HCT116 (cell line): ENCODE data around the gene ZNF605. TPM values are rescaled to one million over a fixed set of nuclear protein-coding genes. Genes with fewer than 3 reads are reported as not detected.

ENCODE experiments used
- ATAC-seq: fragments of 200-7000 bp; cut with Tn5 transposase; 2 replicates; pipeline ENCODE4 v1.9.1; 2020; ENCODE audit warnings: mild to moderate bottlenecking, moderate library complexity
- BruUV-seq: library from RNA; stranded (reverse); fragments of 400-500 nt; replicated peaks from 2 replicates; lab custom pipeline; 2021; lab: Mats Ljungman, UMichigan
- CTCF ChIA-PET: fragments of 300-600 bp; sonication (Branson Sonifier 250); formaldehyde crosslinking; loops from one replicate; lab custom pipeline; 2021; ENCODE audit warnings: antibody characterized with exemption; lab: Charles Lee
- POLR2A ChIA-PET: fragments of 300-600, 350-600 bp; sonication (Branson Sonifier 250); formaldehyde crosslinking; loops from one replicate; lab custom pipeline; 2021; ENCODE audit warnings: antibody characterized with exemption; lab: Charles Lee
- RAD21 ChIA-PET, 2 experiments: fragments of 300-600 bp; sonication (Branson Sonifier 250); formaldehyde crosslinking; loops; one replicate each; lab custom pipeline; 2023; ENCODE audit warnings: low total read pairs in 2 of 2; ENCODE audit not compliant: uncharacterized antibody in 2 of 2, unreplicated experiment in 2 of 2, low non-redundant PET in 1 of 2; lab: Charles Lee
- DNase-seq: peaks from one replicate; pipeline ENCODE4 v3.0.0-alpha.2; 2010; ENCODE audit warnings: low read depth, low spot score
- H2AFZ ChIP-seq: fragments of 200-600 bp; shearing (Covaris generic), sonication (generic); 2 replicates; pipeline ENCODE4 v1.6.1; 2017; ENCODE audit warnings: low read depth, mixed run types, mixed read lengths, antibody characterized with exemption, low read length; ENCODE audit not compliant: poor library complexity, severe bottlenecking
- H3K27ac ChIP-seq: 2 replicates; pipeline ENCODE4 v1.5.1; 2012; ENCODE audit warnings: low read depth, low read length
- H3K27me3 ChIP-seq: fragments of 200-600 bp; sonication (generic); 2 replicates; pipeline ENCODE4 v1.6.1; 2016; ENCODE audit warnings: mixed run types, low read length, mixed read lengths; ENCODE audit not compliant: insufficient read depth
- H3K36me3 ChIP-seq, 2 experiments: fragments of 200-500 bp in 1 of 2; fragments of 200-600 bp in 1 of 2; sonication (Bioruptor generic) in 1 of 2; sonication (generic) in 1 of 2; 2 replicates each; pipeline versions ENCODE4 v1.5.1 to v1.6.1; 2014 to 2016; ENCODE audit warnings: low read length in 2 of 2, inconsistent platforms in 1 of 2, mixed read lengths in 1 of 2, mixed run types in 1 of 2; ENCODE audit not compliant: insufficient read depth in 2 of 2, control insufficient read depth in 1 of 2
- H3K4me1 ChIP-seq, 2 experiments: fragments of 200-600 bp in 1 of 2; sonication (generic) in 1 of 2; 2 replicates each; pipeline versions ENCODE4 v1.5.1 to v1.6.1; 2012 to 2017; ENCODE audit warnings: low read length in 2 of 2, inconsistent platforms in 1 of 2, mild to moderate bottlenecking in 1 of 2, mixed read lengths in 1 of 2, mixed run types in 1 of 2, moderate library complexity in 1 of 2; ENCODE audit not compliant: insufficient read depth in 2 of 2, control insufficient read depth in 1 of 2
- H3K4me2 ChIP-seq: fragments of 200-600 bp; sonication (generic); 2 replicates; pipeline ENCODE4 v1.6.1; 2017; ENCODE audit warnings: mixed run types, low read length, mixed read lengths
- H3K4me3 ChIP-seq, 2 experiments: fragments of 200-600 bp in 1 of 2; sonication (generic) in 1 of 2; replicated peaks in 1 of 2; 2 replicates each; pipeline ENCODE4 v1.5.1; 2011 to 2016; ENCODE audit warnings: low read length in 2 of 2, control low read depth in 1 of 2, low read depth in 1 of 2, mild to moderate bottlenecking in 1 of 2, mixed read lengths in 1 of 2, mixed run types in 1 of 2
- H3K79me2 ChIP-seq: fragments of 200-600 bp; sonication (generic); 2 replicates; pipeline ENCODE4 v1.6.1; 2017; ENCODE audit warnings: mild to moderate bottlenecking, mixed run types, low read length, moderate library complexity, mixed read lengths; ENCODE audit not compliant: insufficient read depth
- H3K9ac ChIP-seq: fragments of 200-600 bp; sonication (generic); 2 replicates; pipeline ENCODE4 v1.6.1; 2016; ENCODE audit warnings: low read length, mixed read lengths
- H3K9me2 ChIP-seq: fragments of 200-600 bp; sonication (generic), shearing (Covaris generic); 2 replicates; pipeline ENCODE4 v1.6.1; 2017; ENCODE audit warnings: mixed run types, mild to moderate bottlenecking, moderate library complexity; ENCODE audit not compliant: insufficient read depth
- H3K9me3 ChIP-seq, 2 experiments: fragments of 200-500 bp in 1 of 2; fragments of 200-600 bp in 1 of 2; sonication (Bioruptor generic) in 1 of 2; sonication (generic) in 1 of 2; 2 replicates each; pipeline ENCODE4 v1.6.1; 2014 to 2017; ENCODE audit warnings: low read length in 2 of 2, mixed read lengths in 2 of 2, inconsistent platforms in 1 of 2, low read depth in 1 of 2, mild to moderate bottlenecking in 1 of 2, mixed run types in 1 of 2, moderate library complexity in 1 of 2; ENCODE audit not compliant: control insufficient read depth in 1 of 2, insufficient read depth in 1 of 2
- H4K20me1 ChIP-seq: fragments of 200-600 bp; sonication (generic), shearing (Covaris generic); 2 replicates; pipeline ENCODE4 v1.6.1; 2017; ENCODE audit warnings: mixed run types, mild to moderate bottlenecking, moderate library complexity; ENCODE audit not compliant: insufficient read depth
- CBX3 ChIP-seq: IDR thresholded peaks from 2 replicates; pipeline ENCODE4 v1.6.1; 2012; ENCODE audit warnings: low read depth
- CEBPB ChIP-seq: IDR thresholded peaks from 2 replicates; pipeline ENCODE4 v1.6.1; 2012; ENCODE audit warnings: low read depth
- ELF1 ChIP-seq: IDR thresholded peaks from 2 replicates; pipeline ENCODE4 v1.6.1; 2012; ENCODE audit warnings: low read depth, borderline replicate concordance
- EZH2 ChIP-seq: fragments of 200-600 bp; sonication (generic); IDR thresholded peaks from 2 replicates; pipeline ENCODE4 v1.6.1; 2017; ENCODE audit warnings: antibody characterized with exemption, mixed run types
- EZH2phosphoT487 ChIP-seq: fragments of 200-600 bp; IDR thresholded peaks from 2 replicates; pipeline ENCODE4 v1.6.1; 2018; ENCODE audit warnings: antibody characterized with exemption, borderline replicate concordance
- FOSL1 ChIP-seq: IDR thresholded peaks from 2 replicates; pipeline ENCODE4 v1.6.1; 2012; ENCODE audit warnings: low read depth
- JUND ChIP-seq: IDR thresholded peaks from 2 replicates; pipeline ENCODE4 v1.6.1; 2012
- POLR2A ChIP-seq: IDR thresholded peaks from 2 replicates; pipeline ENCODE4 v1.7.0; 2011; ENCODE audit warnings: borderline replicate concordance; ENCODE audit not compliant: insufficient read depth, insufficient read length; ENCODE audit errors: extremely low read depth
- POLR2AphosphoS5 ChIP-seq: IDR thresholded peaks from 2 replicates; pipeline ENCODE4 v1.6.1; 2011; ENCODE audit warnings: mild to moderate bottlenecking, low read depth, low read length, moderate library complexity
- RAD21 ChIP-seq: IDR thresholded peaks from 2 replicates; pipeline ENCODE4 v1.6.1; 2012; ENCODE audit warnings: low read depth, mild to moderate bottlenecking
- SIN3A ChIP-seq: IDR thresholded peaks from 2 replicates; pipeline ENCODE4 v1.6.1; 2012; ENCODE audit warnings: low read depth
- SP1 ChIP-seq: IDR thresholded peaks from 2 replicates; pipeline ENCODE4 v1.6.1; 2012; ENCODE audit warnings: low read depth
- SRF ChIP-seq: IDR thresholded peaks from 2 replicates; pipeline ENCODE4 v1.6.1; 2012; ENCODE audit warnings: low read depth
- TCF7L2 ChIP-seq: IDR thresholded peaks from 2 replicates; pipeline ENCODE4 v1.7.0; 2011; ENCODE audit warnings: borderline replicate concordance, inconsistent platforms; ENCODE audit not compliant: insufficient read depth, insufficient read length; ENCODE audit errors: extremely low read depth
- YY1 ChIP-seq: IDR thresholded peaks from 2 replicates; pipeline ENCODE4 v1.6.1; 2011; ENCODE audit warnings: low read length, low read depth, moderate library complexity, mild to moderate bottlenecking; ENCODE audit not compliant: insufficient replicate concordance; ENCODE audit errors: extremely low read depth
- ZFX ChIP-seq: fragments of 450-650 bp; IDR thresholded peaks from 2 replicates; pipeline ENCODE4 v1.6.1; 2017
- ZNF274 ChIP-seq: fragments of 200-500 bp; sonication (Bioruptor generic); IDR thresholded peaks from 2 replicates; pipeline ENCODE4 v1.6.1; 2014; ENCODE audit warnings: mild to moderate bottlenecking, low read depth, low read length, inconsistent platforms
- intact Hi-C: fragments of 100-400 bp; cut with micrococcal nuclease; formaldehyde crosslinking; loops from 2 replicates; pipeline ENCODE4 v1.10.0; 2022
- total RNA-seq: library from RNA; stranded (reverse); gene quantifications from one replicate; pipeline ENCODE4 v1.2.1, GENCODE V29; 2021; ENCODE audit not compliant: unreplicated experiment
- TF ChIP-seq, protein P1 (sequence below): IDR thresholded peaks from 2 replicates; pipeline ENCODE4 v1.6.1; 2012
- TF ChIP-seq, protein P2 (sequence below), 3 experiments: fragments of 200-600 bp in 1 of 3; sonication (generic) in 1 of 3; IDR thresholded peaks in 2 of 3; conservative IDR thresholded peaks in 1 of 3; 2 replicates each; pipeline ENCODE4 v1.5.1; 2012 to 2017; ENCODE audit warnings: low read depth in 2 of 3, low read length in 2 of 3, antibody characterized with exemption in 1 of 3, borderline replicate concordance in 1 of 3, control low read depth in 1 of 3, mild to moderate bottlenecking in 1 of 3, mixed read lengths in 1 of 3, mixed run types in 1 of 3, moderate library complexity in 1 of 3; ENCODE audit not compliant: insufficient read depth in 1 of 3
- TF ChIP-seq, protein P3 (sequence below): IDR thresholded peaks from 2 replicates; pipeline ENCODE4 v1.6.1; 2012; ENCODE audit warnings: low read depth

ZNF605 gene
- total RNA-seq, 1 experiment from 2014 or later: 0.02 TPM

GRCh38 chr12:132940071-132940719 lies 15.9 kb downstream of the ZNF605 start:
- Histone ChIP-seq H2AFZ (no peak overlapping the region), H3K79me2 (no peaks in the 10 kb centered on the region), H4K20me1 (no peaks in the 10 kb centered on the region), H3K9me3 (peaks cover 0 to 18% of the 10 kb centered on the region in 2 experiments; a peak in 2 of 4 replicates), H3K27me3 (no peaks in the 10 kb centered on the region), H3K9me2 (no peaks in the 10 kb centered on the region), H3K9ac (no peak overlapping the region), H3K36me3 (no peaks in the 10 kb centered on the region), H3K4me2 (no peak overlapping the region), H3K4me1 (no peaks in the 10 kb centered on the region), H3K27ac (no peak overlapping the region), H3K4me3 (no peak overlapping the region)
- BruUV-seq: no TSS peak
- CTCF ChIA-PET: no interaction called here
- RAD21 ChIA-PET: no interaction called here
- ATAC-seq: no peak
- intact Hi-C loops: no loop called here
- no peak for DNase-seq
- POLR2A ChIA-PET: no interaction called here
- TF ChIP-seq POLR2AphosphoS5 (no peak), TCF7L2 (no peak), ZFX (no peak), FOSL1 (no peak), EZH2 (no peak), YY1 (no peak), SP1 (no peak), POLR2A (no peak), ZNF274 (no peak), RAD21 (no peak), SIN3A (no peak), EZH2phosphoT487 (no peak), SRF (no peak), ELF1 (no peak), CBX3 (no peak), JUND (no peak), CEBPB (no peak)
- TF ChIP-seq, protein P1, sequence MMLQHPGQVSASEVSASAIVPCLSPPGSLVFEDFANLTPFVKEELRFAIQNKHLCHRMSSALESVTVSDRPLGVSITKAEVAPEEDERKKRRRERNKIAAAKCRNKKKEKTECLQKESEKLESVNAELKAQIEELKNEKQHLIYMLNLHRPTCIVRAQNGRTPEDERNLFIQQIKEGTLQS: no peak
- TF ChIP-seq, protein P2, sequence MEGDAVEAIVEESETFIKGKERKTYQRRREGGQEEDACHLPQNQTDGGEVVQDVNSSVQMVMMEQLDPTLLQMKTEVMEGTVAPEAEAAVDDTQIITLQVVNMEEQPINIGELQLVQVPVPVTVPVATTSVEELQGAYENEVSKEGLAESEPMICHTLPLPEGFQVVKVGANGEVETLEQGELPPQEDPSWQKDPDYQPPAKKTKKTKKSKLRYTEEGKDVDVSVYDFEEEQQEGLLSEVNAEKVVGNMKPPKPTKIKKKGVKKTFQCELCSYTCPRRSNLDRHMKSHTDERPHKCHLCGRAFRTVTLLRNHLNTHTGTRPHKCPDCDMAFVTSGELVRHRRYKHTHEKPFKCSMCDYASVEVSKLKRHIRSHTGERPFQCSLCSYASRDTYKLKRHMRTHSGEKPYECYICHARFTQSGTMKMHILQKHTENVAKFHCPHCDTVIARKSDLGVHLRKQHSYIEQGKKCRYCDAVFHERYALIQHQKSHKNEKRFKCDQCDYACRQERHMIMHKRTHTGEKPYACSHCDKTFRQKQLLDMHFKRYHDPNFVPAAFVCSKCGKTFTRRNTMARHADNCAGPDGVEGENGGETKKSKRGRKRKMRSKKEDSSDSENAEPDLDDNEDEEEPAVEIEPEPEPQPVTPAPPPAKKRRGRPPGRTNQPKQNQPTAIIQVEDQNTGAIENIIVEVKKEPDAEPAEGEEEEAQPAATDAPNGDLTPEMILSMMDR (IDR thresholded peaks at IDR 0.05 in 2 of 3, conservative IDR thresholded peaks at IDR 0.05 in 1 of 3; ENCODE audit: borderline replicate concordance in 1 of 3, insufficient read depth in 1 of 3, low read depth in 2 of 3, low read length in 2 of 3): no peak
- TF ChIP-seq, protein P3, sequence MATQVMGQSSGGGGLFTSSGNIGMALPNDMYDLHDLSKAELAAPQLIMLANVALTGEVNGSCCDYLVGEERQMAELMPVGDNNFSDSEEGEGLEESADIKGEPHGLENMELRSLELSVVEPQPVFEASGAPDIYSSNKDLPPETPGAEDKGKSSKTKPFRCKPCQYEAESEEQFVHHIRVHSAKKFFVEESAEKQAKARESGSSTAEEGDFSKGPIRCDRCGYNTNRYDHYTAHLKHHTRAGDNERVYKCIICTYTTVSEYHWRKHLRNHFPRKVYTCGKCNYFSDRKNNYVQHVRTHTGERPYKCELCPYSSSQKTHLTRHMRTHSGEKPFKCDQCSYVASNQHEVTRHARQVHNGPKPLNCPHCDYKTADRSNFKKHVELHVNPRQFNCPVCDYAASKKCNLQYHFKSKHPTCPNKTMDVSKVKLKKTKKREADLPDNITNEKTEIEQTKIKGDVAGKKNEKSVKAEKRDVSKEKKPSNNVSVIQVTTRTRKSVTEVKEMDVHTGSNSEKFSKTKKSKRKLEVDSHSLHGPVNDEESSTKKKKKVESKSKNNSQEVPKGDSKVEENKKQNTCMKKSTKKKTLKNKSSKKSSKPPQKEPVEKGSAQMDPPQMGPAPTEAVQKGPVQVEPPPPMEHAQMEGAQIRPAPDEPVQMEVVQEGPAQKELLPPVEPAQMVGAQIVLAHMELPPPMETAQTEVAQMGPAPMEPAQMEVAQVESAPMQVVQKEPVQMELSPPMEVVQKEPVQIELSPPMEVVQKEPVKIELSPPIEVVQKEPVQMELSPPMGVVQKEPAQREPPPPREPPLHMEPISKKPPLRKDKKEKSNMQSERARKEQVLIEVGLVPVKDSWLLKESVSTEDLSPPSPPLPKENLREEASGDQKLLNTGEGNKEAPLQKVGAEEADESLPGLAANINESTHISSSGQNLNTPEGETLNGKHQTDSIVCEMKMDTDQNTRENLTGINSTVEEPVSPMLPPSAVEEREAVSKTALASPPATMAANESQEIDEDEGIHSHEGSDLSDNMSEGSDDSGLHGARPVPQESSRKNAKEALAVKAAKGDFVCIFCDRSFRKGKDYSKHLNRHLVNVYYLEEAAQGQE: no peak
